HG03159 (cell line): Measurements from ENCODE around the gene NOS2.
"Not testable (repeated sequence)": the region's sequence is repeated elsewhere in the genome, so short reads cannot be mapped to it uniquely, and the experiment has no call there.

Source experiments
- ATAC-seq: cut with Tn5 transposase; IDR thresholded peaks from one replicate; pipeline ENCODE4 v1.9.1; 2021; ENCODE audit warnings: mild to moderate bottlenecking, moderate library complexity; ENCODE audit not compliant: unreplicated experiment

Gene NOS2

GRCh38 chr17:27800522-27800921 lies at the start of gene NOS2:
Gene NOS2, minus strand, starts transcription at chr17:27800529. Its CDS starts 1,720 bp downstream, at chr17:27798809.
- ATAC-seq: no peak

GRCh38 chr17:27849474-27850185 lies 49.3 kb upstream of the NOS2 start:
- no peak for ATAC-seq

GRCh38 chr17:27848931-27849330 lies 48.6 kb upstream of the NOS2 start:
- ATAC-seq: no peak

- not testable (repeated sequence) for ATAC-seq
Observed at GRCh38 chr17:27846808-27847307, 46.5 kb upstream of the NOS2 start.

- no peak for ATAC-seq
Observed at GRCh38 chr17:27846042-27846655, 45.8 kb upstream of the NOS2 start.

GRCh38 chr17:27845264-27846041 lies 45.1 kb upstream of the NOS2 start:
- no peak for ATAC-seq

GRCh38 chr17:27840688-27841087 lies 40.4 kb upstream of the NOS2 start:
- no peak for ATAC-seq

GRCh38 chr17:27840406-27840678 lies 40.0 kb upstream of the NOS2 start:
- ATAC-seq: not testable (repeated sequence)

GRCh38 chr17:27839571-27840405 lies 39.5 kb upstream of the NOS2 start:
- not testable (repeated sequence) for ATAC-seq

- ATAC-seq: not testable (repeated sequence)
Observed at GRCh38 chr17:27838607-27839006, 38.3 kb upstream of the NOS2 start.

GRCh38 chr17:27837769-27838168 lies 37.4 kb upstream of the NOS2 start:
- ATAC-seq: not testable (repeated sequence)

- ATAC-seq: no peak
Observed at GRCh38 chr17:27836651-27837050, 36.3 kb upstream of the NOS2 start.

GRCh38 chr17:27834571-27834970 lies 34.2 kb upstream of the NOS2 start:
- ATAC-seq: no peak

- ATAC-seq: no peak
Observed at GRCh38 chr17:27832831-27833230, 32.5 kb upstream of the NOS2 start.

GRCh38 chr17:27829888-27830287 lies 29.6 kb upstream of the NOS2 start:
- ATAC-seq: not testable (repeated sequence)

- not testable (repeated sequence) for ATAC-seq
Observed at GRCh38 chr17:27829143-27829711, 28.9 kb upstream of the NOS2 start.

GRCh38 chr17:27825459-27825858 lies 25.1 kb upstream of the NOS2 start:
- no peak for ATAC-seq

- no peak for ATAC-seq
Observed at GRCh38 chr17:27824745-27825144, 24.4 kb upstream of the NOS2 start.

- ATAC-seq: no peak
Observed at GRCh38 chr17:27824176-27824715, 23.9 kb upstream of the NOS2 start.

GRCh38 chr17:27822108-27822507 lies 21.8 kb upstream of the NOS2 start:
- not testable (repeated sequence) for ATAC-seq
